GM18858 (cell line): Measurements from ENCODE around the gene DHRSX.
"Not testable (repeated sequence)": the region's sequence is repeated elsewhere in the genome, so short reads cannot be mapped to it uniquely, and the experiment has no call there.

Experiments
- ATAC-seq: cut with Tn5 transposase; IDR thresholded peaks from one replicate; pipeline ENCODE4 v1.9.1; 2021; ENCODE audit not compliant: unreplicated experiment

Gene DHRSX

DNA sequence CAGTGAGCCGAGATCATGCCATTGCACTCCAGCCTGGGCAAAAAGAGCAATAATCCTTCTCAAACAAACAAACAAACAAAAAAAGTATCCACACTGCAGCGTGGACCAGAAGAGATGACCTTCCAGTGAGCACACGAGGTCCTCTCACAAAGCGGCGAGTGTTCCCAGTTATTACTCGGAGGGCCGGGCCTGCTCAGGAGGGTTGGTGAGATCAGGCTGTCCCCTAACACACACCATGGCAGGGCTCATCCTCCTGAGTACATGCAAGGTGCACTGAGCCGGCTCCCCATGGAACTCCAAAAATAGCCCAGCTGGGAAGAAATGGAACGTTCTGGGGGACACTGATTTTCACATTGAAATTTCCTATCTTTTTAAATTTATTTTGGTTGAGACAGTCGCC is 40.7 kb downstream of the DHRSX start:
- ATAC-seq = not testable (repeated sequence)

DNA sequence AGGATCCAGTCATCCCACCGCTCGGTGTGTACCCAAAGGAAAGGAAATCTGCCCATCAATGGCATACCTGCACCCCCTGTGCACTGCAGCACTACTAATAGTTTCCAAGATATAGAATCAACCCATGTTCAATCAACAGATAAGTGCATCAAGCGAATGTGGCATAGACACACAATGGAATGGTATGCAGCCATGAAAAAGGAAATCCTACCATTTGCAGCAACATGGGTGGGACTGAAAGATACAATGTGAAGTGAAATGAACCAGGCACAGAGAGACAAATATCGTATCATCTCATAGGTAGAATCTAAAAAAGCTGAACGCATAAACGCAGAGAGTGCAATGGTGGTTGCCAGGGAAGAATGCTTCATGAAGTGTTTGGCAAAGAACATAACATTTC is 42.5 kb downstream of the DHRSX start:
- ATAC-seq = no peak

- no peak for ATAC-seq
Measured at GRCh38 chrX:2457289-2458133, 43.3 kb downstream of the DHRSX start.

- ATAC-seq = not testable (repeated sequence)
Measured at GRCh38 chrX:2456091-2456490, 44.7 kb downstream of the DHRSX start.

DNA sequence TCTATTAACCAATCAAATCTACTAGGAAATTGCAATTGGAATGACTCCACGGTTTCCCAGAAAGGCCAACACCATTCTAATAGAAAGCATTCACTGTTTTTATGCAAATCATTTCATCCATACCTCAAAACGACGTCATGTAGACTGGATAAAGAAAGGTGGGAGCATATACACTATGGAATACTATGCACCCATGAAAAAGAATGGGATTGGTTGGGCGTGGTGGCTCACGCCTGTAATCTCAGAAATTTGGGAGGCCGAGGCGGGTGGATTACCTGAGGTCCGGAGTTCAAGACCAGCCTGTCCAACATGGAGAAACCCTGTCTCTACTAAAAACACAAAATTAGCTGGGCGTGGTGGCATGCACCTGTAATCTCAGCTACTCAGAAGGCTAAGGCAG is 46.2 kb downstream of the DHRSX start:
- ATAC-seq = not testable (repeated sequence)

GRCh38 chrX:2452799-2453198 is 48.0 kb downstream of the DHRSX start:
- ATAC-seq = no peak

- ATAC-seq = no peak
Measured at GRCh38 chrX:2452317-2452784, 48.4 kb downstream of the DHRSX start.

DNA sequence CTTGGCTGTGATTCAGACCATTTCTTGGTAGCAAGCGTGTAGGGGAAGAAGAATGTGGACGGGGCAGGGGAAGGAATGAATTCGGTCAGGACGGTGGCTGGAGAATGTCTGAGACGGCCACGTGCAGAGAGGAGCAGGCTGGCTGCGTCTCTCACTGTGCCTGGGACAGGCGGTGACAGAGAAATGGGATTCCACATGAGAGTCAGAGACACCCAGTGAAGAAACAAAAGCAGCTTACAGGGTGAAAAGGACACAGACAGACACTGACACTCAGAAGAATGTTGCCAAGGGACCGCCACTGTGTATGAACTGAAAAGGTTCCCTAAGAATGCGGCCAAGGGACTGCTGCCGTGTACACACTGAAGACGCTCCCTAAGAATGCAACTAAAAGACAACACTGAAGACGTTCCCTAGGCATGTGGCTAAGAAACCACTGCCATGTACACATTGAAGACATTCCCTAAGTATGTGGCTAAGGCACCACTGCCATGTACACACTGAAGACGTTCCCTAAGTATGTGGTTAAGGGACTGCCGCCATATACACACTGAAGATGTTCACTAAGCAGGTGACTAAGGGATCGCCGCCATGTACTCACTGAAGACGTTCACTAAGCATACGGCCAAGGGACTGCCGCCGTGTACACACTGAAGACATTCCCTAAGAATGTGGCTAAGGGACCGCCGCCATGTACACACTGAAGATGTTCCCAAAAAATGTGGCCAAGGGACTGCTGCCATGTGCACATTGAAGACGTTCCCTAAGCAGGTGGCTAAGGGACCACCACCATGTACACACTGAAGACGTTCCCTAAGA is 49.1 kb downstream of the DHRSX start:
- ATAC-seq = no peak

GRCh38 chrX:2450681-2451080 is 50.1 kb downstream of the DHRSX start:
- ATAC-seq = no peak

DNA sequence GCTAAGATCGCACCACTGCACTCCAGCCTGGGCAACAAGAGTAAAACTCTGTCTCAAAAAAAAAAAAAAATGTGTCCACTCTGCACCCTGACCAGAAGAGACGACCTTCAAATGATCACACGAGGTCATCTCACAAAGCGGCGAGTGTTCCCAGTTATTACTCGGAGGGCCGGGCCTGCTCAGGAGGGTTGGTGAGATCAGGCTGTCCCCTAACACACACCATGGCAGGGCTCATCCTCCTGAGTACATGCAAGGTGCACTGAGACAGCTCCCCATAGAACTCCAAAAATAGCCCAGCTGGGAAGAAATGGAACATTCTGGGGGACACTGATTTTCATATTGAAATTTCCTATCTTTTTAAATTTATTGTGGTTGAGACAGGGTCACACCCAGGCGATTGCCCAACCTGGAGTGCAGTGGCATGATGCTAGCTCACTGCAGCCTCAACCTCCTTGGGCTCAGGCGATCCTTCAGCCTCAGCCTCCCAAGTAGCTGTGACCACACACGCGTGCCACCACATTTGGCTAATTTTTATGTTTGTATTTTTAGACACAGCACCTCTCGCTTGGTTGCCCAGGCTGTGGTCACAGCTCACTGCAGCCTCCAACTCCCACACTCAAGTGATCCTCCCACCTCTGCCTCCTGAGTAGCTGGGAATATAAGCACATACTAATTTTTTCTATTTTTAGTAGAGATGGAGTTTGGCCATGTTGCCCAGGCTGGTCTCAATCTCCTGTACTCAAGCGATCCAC is 51.5 kb downstream of the DHRSX start:
- ATAC-seq = no peak

GRCh38 chrX:2447484-2447883 is 53.3 kb downstream of the DHRSX start:
- no peak for ATAC-seq

GRCh38 chrX:2446815-2447214 is 54.0 kb downstream of the DHRSX start:
- no peak for ATAC-seq

DNA sequence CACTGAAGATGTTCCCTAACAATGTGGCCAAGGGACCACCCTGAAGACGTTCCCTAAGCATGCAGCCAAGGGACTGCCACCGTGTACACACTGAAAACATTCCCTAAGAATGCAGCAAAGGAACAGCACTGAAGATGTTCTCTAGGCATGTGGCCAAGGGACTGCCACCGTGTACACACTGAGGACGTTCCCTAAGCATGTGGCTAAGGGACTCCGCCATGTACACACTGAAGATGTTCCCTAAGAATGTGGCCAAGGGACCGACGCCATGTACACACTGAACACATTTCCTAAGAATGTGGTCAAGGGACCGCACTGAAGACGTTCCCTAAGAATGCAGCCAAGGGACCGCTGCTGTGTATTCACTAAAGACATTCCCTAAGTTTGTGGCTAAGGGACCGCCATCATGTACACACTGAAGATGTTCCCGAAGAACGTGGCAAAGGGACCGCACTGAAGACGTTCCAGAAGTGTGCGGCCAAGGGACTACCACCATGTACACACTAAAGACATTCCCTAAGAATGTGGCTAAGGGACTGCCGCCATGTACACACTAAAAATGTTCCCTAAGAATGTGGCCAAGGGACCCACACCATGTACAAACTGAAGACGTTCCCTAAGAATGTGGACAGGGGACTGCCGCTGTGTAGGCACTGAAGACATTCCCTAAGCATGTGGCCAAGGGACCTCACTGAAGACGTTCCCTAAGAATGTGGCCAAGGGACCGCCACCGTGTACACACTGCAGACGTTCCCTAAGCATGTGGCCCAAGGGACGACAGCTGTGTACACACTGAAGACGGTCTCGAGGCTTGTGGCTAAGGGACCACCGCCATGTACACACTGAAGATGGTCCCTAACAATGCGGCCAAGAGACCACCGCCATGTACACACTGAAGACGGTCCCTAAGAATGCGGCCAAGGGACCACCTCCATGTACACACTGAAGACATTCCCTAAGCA is 54.8 kb downstream of the DHRSX start:
- no peak for ATAC-seq

GRCh38 chrX:2442694-2443093 is 58.1 kb downstream of the DHRSX start:
- no peak for ATAC-seq

DNA sequence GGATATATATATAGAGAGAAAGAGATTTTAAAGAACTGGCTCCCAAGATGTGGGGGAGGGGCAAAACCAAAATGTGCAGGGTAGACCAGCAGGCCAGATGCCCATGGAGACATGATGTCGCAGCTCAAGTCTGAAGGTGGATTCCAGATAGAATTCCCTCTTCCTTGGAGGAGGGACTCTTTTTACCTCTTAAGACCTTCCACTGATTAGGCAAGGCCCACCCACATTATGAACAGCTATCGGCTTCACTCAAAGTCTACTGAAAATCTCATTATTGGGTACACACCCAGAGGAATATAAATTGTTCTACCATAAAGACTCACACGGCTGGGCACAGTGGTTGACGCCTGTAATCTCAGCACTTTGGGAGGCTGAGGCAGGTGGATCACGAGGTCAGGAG is 59.3 kb downstream of the DHRSX start:
- no peak for ATAC-seq

GRCh38 chrX:2439613-2440012 is 61.2 kb downstream of the DHRSX start:
- no peak for ATAC-seq

DNA sequence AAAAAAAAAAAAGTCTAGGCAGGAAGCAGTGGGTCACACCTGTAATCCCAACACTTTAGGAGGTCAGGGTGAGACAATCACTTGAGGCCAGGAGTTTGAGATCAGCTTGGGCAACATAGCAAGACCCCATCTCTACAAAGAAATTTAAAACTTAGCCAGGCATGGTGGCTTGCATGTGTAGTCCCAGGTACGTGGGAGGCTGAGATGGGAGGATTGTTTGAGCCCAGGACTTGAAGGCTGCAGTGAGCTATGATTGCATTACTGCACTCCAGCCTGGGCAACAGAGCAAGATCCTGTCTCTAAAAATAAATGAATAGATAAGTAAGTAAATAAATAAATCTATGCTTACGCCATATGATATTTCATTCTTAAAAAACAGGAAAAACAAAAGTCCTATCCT is 65.3 kb downstream of the DHRSX start:
- ATAC-seq = no peak

- ATAC-seq = no peak
Measured at GRCh38 chrX:2434270-2435163, 66.3 kb downstream of the DHRSX start.

DNA sequence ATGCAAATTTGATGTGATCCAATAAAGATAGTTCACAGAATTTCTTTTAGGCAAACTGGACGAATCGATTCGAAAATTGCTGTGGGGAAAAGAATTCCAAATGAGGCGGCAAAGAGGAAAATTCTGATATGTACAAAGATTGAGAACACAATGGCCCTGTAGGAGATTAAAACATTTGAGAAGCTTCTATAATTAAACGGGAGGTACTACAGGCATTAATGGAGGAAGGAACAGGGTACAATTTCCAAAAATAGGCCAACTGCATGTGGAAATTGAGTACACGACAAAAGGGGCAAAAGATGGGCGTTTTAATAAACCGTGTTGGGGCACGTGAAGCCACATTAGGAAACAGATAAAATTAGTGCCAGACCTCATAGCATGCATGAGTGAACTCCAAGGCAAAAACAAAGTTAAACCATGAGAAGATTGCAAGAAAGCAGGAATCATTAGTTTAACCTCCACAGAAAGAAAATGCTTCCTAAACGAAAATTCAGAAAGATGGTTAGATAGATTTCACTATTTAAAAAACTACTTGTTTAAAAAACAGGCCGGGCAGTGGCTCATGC is 68.4 kb downstream of the DHRSX start:
- no peak for ATAC-seq
